D341Med (cell line): ENCODE measurements around the gene ACOT7.
A peak's percentile ranks its signal among the peaks of the same experiment; 100 is the strongest.
"Not testable (repeated sequence)": the region's sequence is repeated elsewhere in the genome, so short reads cannot be mapped to it uniquely, and the experiment has no call there.

Experiments
- DNase-seq: peaks from one replicate; pipeline ENCODE4 v3.0.0; 2012; ENCODE audit warnings: low spot score

The ACOT7 gene

DNA sequence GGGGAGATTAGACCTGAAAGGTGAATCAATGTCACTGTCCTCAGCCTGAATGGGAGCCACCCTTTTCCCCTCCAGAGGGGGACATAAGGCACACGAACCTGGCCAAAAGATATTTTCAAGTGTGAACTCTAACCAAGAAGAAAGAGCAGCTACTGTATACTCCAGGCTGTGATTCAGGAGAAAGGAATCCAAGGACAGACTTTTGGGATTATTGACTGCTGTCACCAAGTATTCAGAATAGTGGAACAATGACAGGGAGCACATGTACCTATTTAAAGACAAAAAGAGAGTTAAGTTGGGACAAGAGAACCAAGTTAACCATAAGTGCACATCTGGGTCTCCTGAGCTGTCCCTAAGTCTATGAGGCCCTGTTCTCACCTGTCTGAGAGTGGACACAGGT lies 160.2 kb downstream of the ACOT7 start:
- DNase-seq: no peak

DNA sequence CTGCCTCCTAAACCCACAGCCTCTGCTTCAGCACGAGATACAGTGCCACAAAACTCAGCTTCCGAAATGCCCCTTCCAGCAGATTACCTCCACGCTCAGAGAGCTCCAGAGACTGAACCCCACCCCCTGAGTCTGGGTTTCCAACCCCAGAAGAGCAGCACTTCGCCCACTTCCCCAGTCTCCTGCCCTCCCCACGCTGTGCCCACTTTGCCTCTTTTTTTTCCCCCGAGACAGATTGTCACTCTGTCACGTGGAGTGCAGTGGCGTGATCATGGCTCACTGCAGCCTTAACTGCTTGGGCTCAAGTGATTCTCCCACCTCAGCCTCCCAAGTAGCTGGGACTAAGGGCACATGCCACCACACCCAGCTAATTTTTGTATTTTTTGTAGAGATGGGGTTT lies 167.9 kb downstream of the ACOT7 start:
- no peak for DNase-seq

DNA sequence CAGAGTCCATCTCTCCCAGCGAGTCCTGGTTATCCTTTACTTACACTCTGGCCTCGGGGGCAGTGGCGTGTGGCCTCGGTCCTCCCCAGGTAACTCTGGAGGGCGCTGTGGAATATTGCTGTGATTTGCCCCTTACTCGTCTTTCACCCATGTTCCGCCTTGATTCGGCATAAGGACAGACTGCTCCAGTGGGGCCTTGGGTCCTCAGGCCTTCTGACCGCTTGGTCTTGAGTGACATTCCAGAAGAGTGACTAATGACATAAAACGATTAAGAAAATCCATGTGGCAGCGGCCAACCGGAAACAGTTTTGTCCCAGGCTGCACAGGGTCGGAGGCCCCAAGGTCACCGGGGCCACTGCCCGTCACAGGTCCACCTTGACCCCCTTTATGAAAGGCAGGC lies 168.8 kb downstream of the ACOT7 start:
- no peak for DNase-seq

DNA sequence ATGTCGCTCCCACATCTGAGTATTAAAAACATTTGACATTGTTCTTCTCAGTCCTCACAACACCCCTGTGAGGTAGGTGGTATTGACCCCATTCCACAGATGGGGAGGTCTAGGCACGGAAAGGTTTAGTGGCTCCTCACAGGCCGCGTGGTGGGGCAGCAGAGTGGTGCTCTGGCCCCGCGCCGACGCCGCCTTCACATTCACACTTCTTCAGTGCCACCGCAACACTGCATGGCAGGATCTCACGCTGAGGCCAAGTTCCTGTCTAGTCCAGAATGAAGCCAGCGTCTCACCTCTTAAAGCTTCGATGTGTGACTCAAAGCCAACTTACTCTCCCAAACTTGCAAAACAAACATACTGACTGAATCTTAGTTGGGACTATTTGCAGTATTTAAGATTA lies 169.9 kb downstream of the ACOT7 start:
- DNase-seq: no peak

DNA sequence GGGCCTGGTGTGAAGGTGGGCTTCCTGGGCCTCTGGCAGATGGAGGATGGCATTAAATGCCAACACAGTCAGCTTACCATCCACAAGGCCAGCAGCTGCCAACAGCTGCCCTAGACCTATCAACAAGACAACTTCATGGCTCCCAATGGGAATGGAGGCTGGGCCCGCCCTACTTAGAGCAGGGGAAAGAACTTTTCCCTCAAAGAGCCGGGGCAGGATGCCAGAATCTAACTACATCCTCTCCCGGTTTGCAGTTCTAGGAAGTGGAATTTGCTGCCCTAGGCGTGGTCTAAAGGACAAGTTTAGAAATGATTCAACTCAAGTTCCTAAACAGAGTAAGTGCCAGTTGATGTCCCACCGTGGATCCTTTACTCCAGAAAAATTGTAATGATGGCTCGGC lies 170.9 kb downstream of the ACOT7 start:
- DNase-seq: no peak

DNA sequence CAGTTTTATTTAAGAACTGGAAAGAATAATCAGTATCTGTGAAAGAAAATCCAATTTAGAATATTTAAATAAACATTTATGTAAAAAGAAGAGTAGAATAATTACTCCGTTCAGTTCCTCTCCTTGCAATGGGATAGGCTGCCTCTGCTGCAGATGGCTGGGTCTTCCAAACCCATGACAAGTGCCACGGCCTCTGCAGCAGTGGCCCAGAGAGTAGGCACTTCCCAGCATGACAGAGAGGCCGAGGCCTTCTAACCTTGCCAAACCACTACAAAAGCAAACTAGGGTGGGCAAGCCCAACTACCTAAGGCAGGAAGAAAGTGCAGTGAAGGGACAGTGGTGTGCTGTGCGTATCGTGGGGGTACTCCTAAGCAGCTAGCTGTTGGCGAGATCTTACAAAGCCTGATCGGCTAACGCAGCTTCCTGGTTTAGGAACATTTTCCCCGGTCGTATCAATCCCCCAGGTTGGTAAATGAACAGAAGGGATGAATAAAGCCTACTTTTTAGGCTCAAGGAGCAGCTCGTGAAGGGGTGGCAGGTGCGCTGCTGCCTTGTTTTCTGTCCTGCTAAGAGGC lies 172.3 kb downstream of the ACOT7 start:
- DNase-seq: peak; percentile 10

DNA sequence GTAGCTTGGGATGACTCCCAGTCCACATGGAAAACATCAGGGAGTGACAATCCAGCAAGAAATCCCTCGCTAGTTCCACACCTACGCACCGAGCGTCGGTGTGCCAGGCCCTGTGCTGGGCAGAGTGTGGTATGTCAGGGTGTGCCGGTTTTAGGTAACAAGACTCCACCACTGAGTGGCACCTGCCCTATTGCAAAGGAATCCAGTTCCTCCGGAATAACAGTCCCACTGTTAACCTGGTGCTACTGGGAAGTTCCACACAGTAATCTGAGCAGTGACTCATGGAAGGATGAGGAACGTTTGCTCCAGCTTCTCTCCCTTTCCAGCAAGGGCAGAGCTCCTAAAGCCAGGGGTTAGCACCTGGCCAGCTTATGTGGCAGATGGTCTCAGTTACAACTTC lies 173.3 kb downstream of the ACOT7 start:
- DNase-seq: peak; percentile 32

DNA sequence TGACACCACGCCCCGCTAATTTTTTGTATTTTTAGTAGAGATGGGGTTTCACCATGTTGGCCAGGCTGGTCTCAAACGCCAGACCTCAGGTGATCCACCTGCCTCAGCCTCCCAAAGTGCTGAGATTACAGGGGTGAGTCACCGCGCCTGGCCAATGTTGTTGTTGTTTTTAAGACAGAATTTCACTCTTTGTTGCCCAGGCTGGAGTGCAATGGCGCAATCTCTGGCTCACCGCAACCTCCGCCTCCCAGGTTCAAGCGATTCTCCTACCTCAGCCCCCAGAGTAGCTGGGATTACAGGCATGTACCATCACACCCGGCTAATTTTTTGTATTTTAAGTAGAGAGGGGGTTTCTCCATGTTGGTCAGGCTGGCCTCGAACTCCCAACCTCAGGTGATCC lies 173.9 kb downstream of the ACOT7 start:
- not testable (repeated sequence) for DNase-seq

DNA sequence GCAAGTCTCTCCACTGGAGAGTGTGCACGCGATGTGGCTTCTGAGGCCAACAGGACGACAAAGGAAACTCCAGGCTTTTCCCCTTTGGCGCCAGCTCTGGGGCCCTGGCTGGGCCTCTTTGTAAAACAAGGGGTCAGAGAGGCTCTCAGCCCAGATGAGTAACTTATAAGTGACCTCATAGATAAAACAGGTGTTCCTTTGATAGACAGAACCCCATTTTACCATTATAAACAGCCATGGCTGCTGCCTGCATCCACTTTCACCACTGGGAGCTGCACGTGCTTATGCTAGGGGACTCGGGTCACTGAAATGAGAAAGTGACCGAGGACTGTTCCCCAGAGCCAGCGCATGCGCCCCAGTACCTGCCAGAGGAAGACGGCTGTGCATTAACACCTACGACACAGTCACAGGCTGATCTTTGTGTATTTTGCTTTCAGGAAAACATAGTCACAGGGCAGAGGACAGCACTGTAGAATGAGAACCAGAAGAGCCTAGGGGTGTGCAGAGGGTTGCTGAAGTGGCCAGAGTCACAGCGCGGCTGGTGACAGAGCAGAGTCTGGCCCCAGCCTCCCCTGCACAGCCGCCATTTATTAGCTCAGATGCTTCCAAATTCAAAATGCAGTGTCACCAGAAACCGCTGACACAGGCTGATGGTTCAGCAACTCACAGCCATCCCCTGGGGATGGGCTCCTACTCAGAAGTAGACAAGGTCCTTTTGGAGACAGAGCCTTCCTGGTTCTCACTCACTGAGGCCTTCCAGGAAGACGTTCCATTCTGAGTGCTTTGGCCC lies 175.0 kb downstream of the ACOT7 start:
- DNase-seq: peak; percentile 17
